Breast epithelium (tissue), 4 donors: ENCODE results near the gene HELZ2. TPM values are rescaled to one million over a fixed set of nuclear protein-coding genes. Genes with fewer than 3 reads are reported as not detected.
A peak's percentile ranks its signal among the peaks of the same experiment; 100 is the strongest.

ENCODE experiments used
- DNase-seq, 2 donors: peaks; one replicate each; pipeline ENCODE4 v3.0.0-alpha.2; 2019; ENCODE audit warnings: low spot score in 2 of 2
- H3K27ac ChIP-seq, 2 donors: fragments of 200-600 bp; sonication (generic) in 1 of 2; one replicate each; pipeline ENCODE4 v1.5.1; 2016 to 2019; ENCODE audit warnings: mild to moderate bottlenecking in 1 of 2
- H3K27me3 ChIP-seq, 2 donors: fragments of 200-600 bp; sonication (generic) in 1 of 2; one replicate each; pipeline versions ENCODE4 v1.5.1 to v1.6.0; 2017 to 2019; ENCODE audit warnings: control low read depth in 1 of 2, mild to moderate bottlenecking in 1 of 2
- H3K36me3 ChIP-seq: fragments of 200-600 bp; one replicate; pipeline ENCODE4 v1.5.1; 2019
- H3K4me1 ChIP-seq, 2 donors: fragments of 200-600 bp; sonication (generic); one replicate each; pipeline ENCODE4 v1.5.1; 2016 to 2019; ENCODE audit warnings: control low read depth in 1 of 2
- H3K4me3 ChIP-seq, 3 donors: fragments of 200-600 bp; sonication (generic); 1 replicate in 2 of 3; 2 replicates in 1 of 3; pipeline ENCODE4 v1.5.1; 2016 to 2019; ENCODE audit warnings: mild to moderate bottlenecking in 3 of 3, moderate library complexity in 2 of 3
- H3K9me3 ChIP-seq, 2 donors: fragments of 200-600 bp; sonication (generic) in 1 of 2; one replicate each; pipeline ENCODE4 v1.5.1; 2016 to 2019; ENCODE audit warnings: control low read depth in 1 of 2
- CTCF ChIP-seq, 3 donors: fragments of 450-650 bp; IDR thresholded peaks; one replicate each; pipeline ENCODE4 v1.5.1; 2016 to 2017; ENCODE audit warnings: antibody characterized with exemption in 3 of 3, mild to moderate bottlenecking in 3 of 3, moderate library complexity in 3 of 3
- POLR2A ChIP-seq: fragments of 450-650 bp; IDR thresholded peaks from one replicate; pipeline ENCODE4 v1.6.1; 2016; ENCODE audit warnings: antibody characterized with exemption, mild to moderate bottlenecking, moderate library complexity
- POLR2AphosphoS5 ChIP-seq, 3 donors: sonication (generic); formaldehyde crosslinking; IDR thresholded peaks; one replicate each; pipeline ENCODE4 v1.6.1; 2017; ENCODE audit warnings: antibody characterized with exemption in 3 of 3
- intact Hi-C: fragments of 100-400 bp; cut with DNase I; formaldehyde crosslinking; loops from one replicate; pipeline ENCODE4 v1.15.1; 2023; ENCODE audit warnings: low total_unique reads
- total RNA-seq, 3 donors: library from RNA; depleted of rRNA; stranded (reverse); fragments of >200 nt; gene quantifications; one replicate each; pipeline ENCODE4 v1.1.0, GENCODE V29; 2016

HELZ2 gene
- 10 to 100 TPM in 2 of 3 donors, 1 to 10 TPM in 1; 9.9 to 22.6 (median 20.3) TPM for total RNA-seq

GRCh38 chr20:63574156-63574828, at the start of gene HELZ2:
Gene HELZ2 (minus strand): TSS chr20:63574239. CDS start chr20:63572385, 1,854 bp downstream.
- peak in 2 of 3 donors; percentile 8 to 55 for TF ChIP-seq POLR2AphosphoS5 (IDR thresholded peaks at IDR 0.05)
- TF ChIP-seq CTCF (IDR thresholded peaks at IDR 0.05): no peak
- intact Hi-C loops: no loop called here
- peak within 1 kb of the TSS; percentile 87 to 90 (median 89) for H3K4me3 ChIP-seq
- H3K4me1 ChIP-seq: peaks cover 6 to 7% of the 10 kb centered on the region in 2 donors
- peak within 1 kb of the TSS; percentile 85 to 92 for H3K27ac ChIP-seq
- no peaks in the 10 kb centered on the region for H3K9me3 ChIP-seq
- H3K27me3 ChIP-seq: no peaks in the 10 kb centered on the region
- peak; percentile 65 to 76 for DNase-seq
- no peaks in the 10 kb centered on the region for H3K36me3 ChIP-seq

- H3K9me3 ChIP-seq: no peaks in the 10 kb centered on the region
- H3K4me3 ChIP-seq: no peak overlapping the region
- H3K4me1 ChIP-seq: no peaks in the 10 kb centered on the region
- no peak overlapping the region for H3K27ac ChIP-seq
- no peaks in the 10 kb centered on the region for H3K36me3 ChIP-seq
- DNase-seq: no peak
- H3K27me3 ChIP-seq: no peaks in the 10 kb centered on the region
- no peak for TF ChIP-seq POLR2A
- intact Hi-C loops: no loop called here
Measured at GRCh38 chr20:63622732-63623131, 48.7 kb upstream of the HELZ2 start.

GRCh38 chr20:63622096-63622495, 48.1 kb upstream of the HELZ2 start:
- H3K4me3 ChIP-seq: no peak overlapping the region
- H3K4me1 ChIP-seq: no peaks in the 10 kb centered on the region
- no peak for DNase-seq
- H3K27ac ChIP-seq: no peak overlapping the region
- H3K36me3 ChIP-seq: no peaks in the 10 kb centered on the region
- TF ChIP-seq CTCF (IDR thresholded peaks at IDR 0.05) (no peak), POLR2A (no peak)
- no peaks in the 10 kb centered on the region for H3K9me3 ChIP-seq
- intact Hi-C loops: no loop called here
- no peaks in the 10 kb centered on the region for H3K27me3 ChIP-seq

- TF ChIP-seq POLR2A (no peak), CTCF (IDR thresholded peaks at IDR 0.05) (no peak), POLR2AphosphoS5 (IDR thresholded peaks at IDR 0.05) (no peak)
- H3K36me3 ChIP-seq: no peaks in the 10 kb centered on the region
- no peaks in the 10 kb centered on the region for H3K4me1 ChIP-seq
- H3K27me3 ChIP-seq: no peaks in the 10 kb centered on the region
- no peak overlapping the region for H3K4me3 ChIP-seq
- no peaks in the 10 kb centered on the region for H3K9me3 ChIP-seq
- intact Hi-C loops: no loop called here
- no peak for DNase-seq
- no peak overlapping the region for H3K27ac ChIP-seq
Measured at GRCh38 chr20:63620991-63621390, 47.0 kb upstream of the HELZ2 start.

DNA sequence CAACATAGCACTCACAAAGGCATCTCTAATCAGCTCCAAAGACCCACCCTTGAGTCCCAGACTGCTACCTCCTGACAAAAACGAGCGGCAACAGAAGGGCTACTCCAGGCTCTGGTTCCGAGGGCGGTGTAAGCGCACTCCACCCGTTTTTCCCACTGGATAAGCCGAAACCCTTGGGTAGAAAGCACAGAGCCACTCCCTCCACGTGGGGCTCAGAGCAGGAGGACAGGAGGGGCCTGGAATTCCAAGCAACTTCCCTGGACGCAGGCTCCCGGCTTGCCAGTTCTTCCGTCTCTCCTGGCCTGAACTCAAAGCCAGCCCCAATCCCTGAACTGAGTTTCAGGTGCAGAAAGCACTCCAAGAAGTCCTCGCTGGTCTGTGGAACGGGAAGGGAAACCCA, 45.5 kb upstream of the HELZ2 start:
- no peaks in the 10 kb centered on the region for H3K27me3 ChIP-seq
- TF ChIP-seq CTCF (IDR thresholded peaks at IDR 0.05) (no peak), POLR2AphosphoS5 (IDR thresholded peaks at IDR 0.05) (no peak), POLR2A (no peak)
- no peaks in the 10 kb centered on the region for H3K36me3 ChIP-seq
- intact Hi-C loops: no loop called here
- no peaks in the 10 kb centered on the region for H3K9me3 ChIP-seq
- H3K27ac ChIP-seq: no peak overlapping the region
- H3K4me3 ChIP-seq: no peak overlapping the region
- DNase-seq: no peak
- H3K4me1 ChIP-seq: no peaks in the 10 kb centered on the region
